Measurements from ENCODE around the gene FAM174C.

DNA sequence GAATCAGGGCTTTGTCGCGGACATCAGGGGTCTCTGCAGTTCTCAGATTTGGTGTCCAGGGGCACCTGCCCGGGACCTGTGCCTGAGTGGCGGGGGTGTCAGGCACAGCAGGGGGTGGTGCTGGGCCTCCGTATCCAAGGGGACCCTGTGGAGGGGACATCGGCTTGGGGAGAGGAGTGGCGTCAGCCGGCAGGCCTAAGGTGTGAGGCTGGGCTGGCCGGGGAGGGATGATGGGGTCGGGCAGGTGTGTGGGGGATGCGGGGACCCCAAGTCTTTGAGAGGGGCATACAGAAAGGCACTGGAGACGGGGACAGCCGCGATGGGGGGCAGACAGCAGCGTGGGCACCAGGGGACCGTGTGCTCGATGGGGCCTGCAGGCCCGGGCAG is 12.9 kb downstream of the FAM174C start:
- TF ChIP-seq CTCF (tag by site-specific recombination; IDR thresholded peaks at IDR 0.05) (no peak), ZBTB8A (tag by site-specific recombination; IDR thresholded peaks at IDR 0.05) (no peak), ZSCAN23 (tag by site-specific recombination; IDR thresholded peaks at IDR 0.05) (no peak), SALL2 (tag by site-specific recombination; IDR thresholded peaks at IDR 0.05; ENCODE audit: borderline replicate concordance) (no peak)
